Progenitor cell of endocrine pancreas (in vitro differentiated cells): ENCODE measurements around the gene GSE1. TPM values are rescaled to one million over a fixed set of nuclear protein-coding genes. Genes with fewer than 3 reads are reported as not detected.
A peak's percentile ranks its signal among the peaks of the same experiment; 100 is the strongest.

Experiments used
- DNase-seq: peaks from one replicate; pipeline ENCODE4 v3.0.0; 2021; ENCODE audit warnings: low spot score; ENCODE audit not compliant: unreplicated experiment
- H3K27ac Mint-ChIP-seq: 2 replicates; pipeline ENCODE4 v1.8.0; 2021; ENCODE audit warnings: mild to moderate bottlenecking, moderate library complexity, mixed read lengths
- H3K27me3 Mint-ChIP-seq: 2 replicates; pipeline ENCODE4 v1.8.0; 2021; ENCODE audit warnings: mixed read lengths
- H3K36me3 Mint-ChIP-seq: 2 replicates; pipeline ENCODE4 v1.8.0; 2022; ENCODE audit warnings: mixed read lengths; ENCODE audit not compliant: insufficient read depth
- H3K4me1 Mint-ChIP-seq: 2 replicates; pipeline ENCODE4 v1.8.0; 2021; ENCODE audit warnings: low read depth, mixed read lengths
- H3K4me3 Mint-ChIP-seq: 2 replicates; pipeline ENCODE4 v1.8.0; 2021; ENCODE audit warnings: low read depth, mild to moderate bottlenecking, moderate library complexity, mixed read lengths
- H3K9me3 Mint-ChIP-seq: 2 replicates; pipeline ENCODE4 v1.8.0; 2021; ENCODE audit warnings: low read depth, mixed read lengths
- total RNA-seq: library from RNA; stranded (reverse); gene quantifications from 2 replicates; pipeline ENCODE4 v1.2.1, GENCODE V29; 2021
- TF ChIP-seq, protein P1 (sequence below): fragments of 200-600 bp; sonication (generic); IDR thresholded peaks from one replicate; pipeline ENCODE4 v1.5.0; 2021; ENCODE audit warnings: antibody characterized with exemption, mild to moderate bottlenecking; ENCODE audit not compliant: unreplicated experiment

Gene GSE1
- total RNA-seq, 1 donor from 2014 or later: 136 TPM

DNA sequence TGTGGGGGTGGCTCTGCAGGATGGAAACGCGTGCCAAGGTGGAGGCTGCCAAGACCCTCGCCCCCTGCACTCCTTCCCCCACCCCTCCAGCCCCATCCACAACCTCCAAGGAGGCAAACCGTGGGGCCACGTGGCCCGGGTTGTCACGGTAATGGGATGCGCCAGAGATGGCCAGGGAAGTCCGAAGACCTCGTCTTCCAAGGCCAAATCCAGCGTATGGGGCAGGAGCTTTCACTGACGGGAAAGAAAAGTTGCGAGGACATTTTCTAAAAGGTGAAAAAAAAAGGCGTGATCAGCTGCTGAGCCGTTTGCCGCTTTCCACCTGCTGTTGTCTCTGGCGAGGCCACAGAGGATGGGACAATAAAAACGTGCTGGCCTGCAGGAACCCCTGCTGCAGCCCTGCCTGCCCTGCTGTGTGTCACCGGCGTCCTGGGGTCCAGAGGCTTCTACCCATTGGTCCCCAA, 28.3 kb upstream of the GSE1 start:
- Mint-ChIP-seq H3K27ac (no peak overlapping the region), H3K36me3 (no peaks in the 10 kb centered on the region), H3K9me3 (no peaks in the 10 kb centered on the region), H3K27me3 (no peaks in the 10 kb centered on the region), H3K4me1 (peaks cover 30% of the 10 kb centered on the region), H3K4me3 (no peak overlapping the region)
- TF ChIP-seq, protein P1, sequence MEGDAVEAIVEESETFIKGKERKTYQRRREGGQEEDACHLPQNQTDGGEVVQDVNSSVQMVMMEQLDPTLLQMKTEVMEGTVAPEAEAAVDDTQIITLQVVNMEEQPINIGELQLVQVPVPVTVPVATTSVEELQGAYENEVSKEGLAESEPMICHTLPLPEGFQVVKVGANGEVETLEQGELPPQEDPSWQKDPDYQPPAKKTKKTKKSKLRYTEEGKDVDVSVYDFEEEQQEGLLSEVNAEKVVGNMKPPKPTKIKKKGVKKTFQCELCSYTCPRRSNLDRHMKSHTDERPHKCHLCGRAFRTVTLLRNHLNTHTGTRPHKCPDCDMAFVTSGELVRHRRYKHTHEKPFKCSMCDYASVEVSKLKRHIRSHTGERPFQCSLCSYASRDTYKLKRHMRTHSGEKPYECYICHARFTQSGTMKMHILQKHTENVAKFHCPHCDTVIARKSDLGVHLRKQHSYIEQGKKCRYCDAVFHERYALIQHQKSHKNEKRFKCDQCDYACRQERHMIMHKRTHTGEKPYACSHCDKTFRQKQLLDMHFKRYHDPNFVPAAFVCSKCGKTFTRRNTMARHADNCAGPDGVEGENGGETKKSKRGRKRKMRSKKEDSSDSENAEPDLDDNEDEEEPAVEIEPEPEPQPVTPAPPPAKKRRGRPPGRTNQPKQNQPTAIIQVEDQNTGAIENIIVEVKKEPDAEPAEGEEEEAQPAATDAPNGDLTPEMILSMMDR: no peak
- no peak for DNase-seq

DNA sequence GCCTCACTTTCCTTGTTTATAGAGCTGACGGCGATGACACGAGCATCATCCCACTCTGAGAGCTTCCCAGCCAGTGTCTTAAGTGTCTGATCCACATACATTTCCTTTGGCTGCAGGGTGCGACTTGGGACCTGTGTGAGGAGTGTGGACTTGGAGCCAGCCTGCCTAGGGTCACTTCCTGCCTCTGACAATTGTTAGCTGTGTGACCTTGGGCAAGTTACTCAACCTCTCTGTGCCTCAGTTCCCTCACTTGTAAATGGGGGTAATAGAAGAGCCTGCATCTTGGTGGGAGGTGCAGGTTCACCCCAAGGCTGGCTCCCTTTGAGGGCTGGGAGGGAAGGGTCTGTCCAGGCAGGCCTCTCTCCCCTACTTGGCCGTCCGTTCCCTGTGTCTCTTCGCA, 27.4 kb upstream of the GSE1 start:
- H3K9me3 Mint-ChIP-seq: no peaks in the 10 kb centered on the region
- H3K27ac Mint-ChIP-seq: no peak overlapping the region
- no peak for DNase-seq
- H3K4me3 Mint-ChIP-seq: no peak overlapping the region
- TF ChIP-seq, protein P1: no peak
- H3K36me3 Mint-ChIP-seq: no peaks in the 10 kb centered on the region
- no peaks in the 10 kb centered on the region for H3K27me3 Mint-ChIP-seq
- peaks cover 29% of the 10 kb centered on the region for H3K4me1 Mint-ChIP-seq

DNA sequence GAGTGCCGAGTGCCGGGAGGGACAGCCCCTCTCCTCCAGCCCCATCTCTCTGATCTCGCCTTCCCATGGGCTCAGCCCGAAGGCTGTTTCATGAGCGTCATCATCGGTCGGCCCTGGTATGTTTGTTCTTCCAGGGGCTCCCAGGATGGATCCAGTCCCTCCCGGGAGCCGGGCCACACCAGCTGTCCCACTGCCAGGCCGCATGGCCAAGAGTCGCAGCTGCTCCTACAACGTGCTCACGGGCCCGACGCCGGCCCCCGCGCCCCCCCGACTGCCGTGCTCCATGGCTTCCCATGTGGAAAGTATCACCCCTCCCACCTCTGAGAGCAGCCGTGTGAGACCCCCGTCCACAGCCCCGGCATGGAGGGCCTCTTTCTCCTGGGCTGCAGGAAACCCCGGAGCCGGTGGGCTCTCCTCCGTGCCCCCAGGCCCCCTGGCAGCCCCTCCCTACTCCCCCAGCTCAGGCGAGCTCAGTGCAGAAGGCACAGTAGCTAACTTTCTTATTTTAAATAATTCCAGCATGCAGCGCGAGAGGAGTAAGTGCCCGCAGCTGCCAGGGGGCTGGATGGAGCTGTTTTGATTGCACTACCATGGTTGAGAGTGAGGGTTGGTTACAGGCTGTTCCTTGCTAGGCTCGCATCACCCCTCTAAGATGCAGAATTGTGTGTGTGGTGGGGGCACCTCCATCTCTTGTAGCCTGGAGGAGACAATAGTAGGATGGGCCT, 26.6 kb upstream of the GSE1 start:
- H3K36me3 Mint-ChIP-seq: no peaks in the 10 kb centered on the region
- H3K27ac Mint-ChIP-seq: no peak overlapping the region
- TF ChIP-seq, protein P1: no peak
- no peak for DNase-seq
- H3K4me3 Mint-ChIP-seq: no peak overlapping the region
- no peaks in the 10 kb centered on the region for H3K27me3 Mint-ChIP-seq
- peaks cover 25% of the 10 kb centered on the region for H3K4me1 Mint-ChIP-seq
- no peaks in the 10 kb centered on the region for H3K9me3 Mint-ChIP-seq

DNA sequence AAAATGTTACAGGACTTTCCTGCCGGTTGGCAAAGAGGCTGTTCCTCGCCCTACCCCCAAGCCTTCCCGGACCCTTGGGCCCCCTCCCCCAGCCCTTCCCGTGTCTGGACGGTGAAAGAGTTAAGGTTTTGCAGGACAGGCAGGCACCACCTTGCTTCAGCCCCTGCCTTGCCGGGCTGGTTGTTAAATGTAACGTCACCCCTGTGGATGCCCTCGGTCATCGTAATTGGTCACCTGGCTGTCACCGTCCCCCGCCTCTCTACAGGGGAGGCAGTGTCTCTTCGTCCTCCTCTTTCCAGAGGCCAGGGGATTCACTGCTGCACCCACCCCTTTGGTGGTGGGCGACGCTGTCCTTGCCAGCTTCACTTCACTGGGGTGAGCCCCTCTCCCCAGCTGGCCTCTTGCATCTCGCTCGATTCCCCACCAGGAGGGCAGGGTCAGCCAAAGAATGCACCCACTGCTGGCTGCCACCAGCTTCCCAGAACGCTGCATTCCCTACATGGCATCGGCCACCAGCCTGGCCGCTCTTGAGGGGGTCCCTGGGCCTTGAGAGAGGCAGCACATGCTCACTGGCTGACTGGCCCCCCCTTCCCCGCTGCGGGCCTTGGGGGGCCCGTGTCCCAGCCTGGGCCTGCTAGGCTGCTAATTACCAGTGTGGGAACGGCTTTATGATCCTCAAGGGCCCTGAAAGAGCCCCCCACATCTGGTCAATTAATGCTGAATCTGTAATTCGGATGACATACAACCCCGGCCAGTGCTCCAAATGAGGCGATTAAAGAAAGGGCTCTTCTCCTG, 25.2 kb upstream of the GSE1 start:
- Mint-ChIP-seq H3K27me3 (no peaks in the 10 kb centered on the region), H3K36me3 (peaks cover 1% of the 10 kb centered on the region), H3K9me3 (no peaks in the 10 kb centered on the region), H3K27ac (peak overlapping the region; percentile 54), H3K4me1 (peaks cover 19% of the 10 kb centered on the region), H3K4me3 (no peak overlapping the region)
- DNase-seq: no peak
- TF ChIP-seq, protein P1: no peak

- no peak for DNase-seq
- H3K36me3 Mint-ChIP-seq: peaks cover 1% of the 10 kb centered on the region
- H3K4me1 Mint-ChIP-seq: peaks cover 17% of the 10 kb centered on the region
- no peaks in the 10 kb centered on the region for H3K27me3 Mint-ChIP-seq
- no peaks in the 10 kb centered on the region for H3K9me3 Mint-ChIP-seq
- no peak overlapping the region for H3K4me3 Mint-ChIP-seq
- TF ChIP-seq, protein P1: no peak
- H3K27ac Mint-ChIP-seq: no peak overlapping the region
Measured at GRCh38 chr16:85588562-85589503, 24.3 kb upstream of the GSE1 start.
